CD4-positive, alpha-beta memory T cell (primary cell): ENCODE data around the gene SHOC2. TPM values are rescaled to one million over a fixed set of nuclear protein-coding genes. Genes with fewer than 3 reads are reported as not detected.

Experiments
- CTCF ChIA-PET: fragments of 350-600 bp; sonication (Branson Sonifier 250); formaldehyde crosslinking; loops from one replicate; lab custom pipeline; 2021; ENCODE audit warnings: inconsistent platforms; ENCODE audit not compliant: partially characterized antibody; lab: Charles Lee
- POLR2A ChIA-PET: fragments of 350-600 bp; sonication (Branson Sonifier 250); formaldehyde crosslinking; loops from one replicate; lab custom pipeline; 2021; ENCODE audit not compliant: partially characterized antibody; lab: Charles Lee
- DNase-seq, 5 donors: peaks; one replicate each; pipeline versions ENCODE4 v3.0.0 to v3.0.0-alpha.2; 2020 to 2022; ENCODE audit warnings: mixed read lengths in 1 of 5
- H3K27ac ChIP-seq: one replicate; pipeline ENCODE4 v1.7.0; 2013; ENCODE audit warnings: low read depth, low read length
- H3K27me3 ChIP-seq: 2 replicates; pipeline ENCODE4 v1.7.0; 2013; ENCODE audit warnings: mild to moderate bottlenecking, low read length, moderate library complexity; ENCODE audit not compliant: insufficient read depth
- H3K36me3 ChIP-seq: 2 replicates; pipeline ENCODE4 v1.7.0; 2013; ENCODE audit warnings: mild to moderate bottlenecking, low read length, moderate library complexity; ENCODE audit not compliant: insufficient read depth
- H3K4me1 ChIP-seq: 2 replicates; pipeline ENCODE4 v1.7.0; 2013; ENCODE audit warnings: mild to moderate bottlenecking, low read length, moderate library complexity; ENCODE audit not compliant: insufficient read depth
- H3K4me3 ChIP-seq, 2 donors: one replicate each; pipeline ENCODE4 v1.7.0; 2013; ENCODE audit warnings: low read length in 2 of 2, mild to moderate bottlenecking in 1 of 2
- H3K9me3 ChIP-seq, 2 donors: one replicate each; pipeline ENCODE4 v1.7.0; 2013; ENCODE audit warnings: low read length in 2 of 2, control low read depth in 1 of 2; ENCODE audit not compliant: control insufficient read depth in 1 of 2
- H3K27ac Mint-ChIP-seq, 7 donors: one replicate each; pipeline ENCODE4 v1.8.0; 2020 to 2021; ENCODE audit warnings: mixed read lengths in 7 of 7, mild to moderate bottlenecking in 6 of 7, inconsistent platforms in 3 of 7, moderate library complexity in 3 of 7
- H3K27me3 Mint-ChIP-seq, 2 donors: one replicate each; pipeline ENCODE4 v1.8.0; 2020 to 2021; ENCODE audit warnings: mixed read lengths in 2 of 2
- H3K36me3 Mint-ChIP-seq, 2 donors: one replicate each; pipeline ENCODE4 v1.8.0; 2020 to 2021; ENCODE audit warnings: mixed read lengths in 2 of 2, inconsistent platforms in 1 of 2, mild to moderate bottlenecking in 1 of 2
- H3K4me1 Mint-ChIP-seq, 4 donors: one replicate each; pipeline ENCODE4 v1.8.0; 2020 to 2021; ENCODE audit warnings: mixed read lengths in 4 of 4, mild to moderate bottlenecking in 1 of 4
- H3K4me3 Mint-ChIP-seq, 8 donors: one replicate each; pipeline ENCODE4 v1.8.0; 2020 to 2021; ENCODE audit warnings: mixed read lengths in 8 of 8, mild to moderate bottlenecking in 7 of 8, moderate library complexity in 6 of 8, inconsistent platforms in 3 of 8
- H3K9me3 Mint-ChIP-seq, 8 donors: one replicate each; pipeline ENCODE4 v1.8.0; 2020 to 2021; ENCODE audit warnings: mixed read lengths in 8 of 8, mild to moderate bottlenecking in 5 of 8, inconsistent platforms in 3 of 8, moderate library complexity in 1 of 8
- intact Hi-C: fragments of 100-400 bp; cut with micrococcal nuclease; formaldehyde crosslinking; loops from one replicate; pipeline ENCODE4 v1.15.1; 2023
- polyA plus RNA-seq, 2 donors: library from polyadenylated mRNA; unstranded; fragments of 300-500 nt; fragmentation: Illumina TruSeq; gene quantifications; one replicate each; pipeline ENCODE4 v1.2.3, GENCODE V29; 2021
- total RNA-seq, 2 experiments: library from RNA; stranded (reverse); gene quantifications; one replicate each; pipeline ENCODE4 v1.2.3, GENCODE V29; 2021

Gene SHOC2
- total and polyA plus RNA-seq, 4 experiments from 2014 or later = 49.8 to 69.4 (median 64.6) TPM

DNA sequence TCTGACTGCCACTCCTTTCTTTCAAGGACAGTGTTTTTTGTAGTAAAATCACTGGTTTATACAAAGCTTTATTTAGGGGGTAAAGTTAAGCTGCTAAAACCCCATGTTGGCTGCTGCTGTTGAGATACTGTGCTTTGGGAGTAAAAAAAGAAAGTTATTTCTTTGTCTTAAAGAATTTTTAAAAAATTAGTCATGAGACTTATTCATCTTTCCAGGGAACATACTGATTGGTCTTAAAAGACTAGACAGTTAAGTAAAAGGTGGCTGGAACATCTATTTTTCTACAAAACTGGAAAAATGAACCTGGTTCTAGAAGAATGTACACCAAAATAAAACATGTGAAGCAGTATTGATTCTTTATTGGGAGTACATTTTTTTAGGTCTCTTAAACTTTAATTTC, 21.0 kb upstream of the SHOC2 start:
- peak overlapping the region in 2 of 7 donors; percentile 12 to 61 for H3K27ac Mint-ChIP-seq

GRCh38 chr10:110900983-110901382, 18.4 kb upstream of the SHOC2 start:
- peaks cover 19 to 43% (median 32%) of the 10 kb centered on the region in 4 donors for H3K4me1 Mint-ChIP-seq
- peak overlapping the region in 1 of 7 donors; percentile 69 for H3K27ac Mint-ChIP-seq
- H3K36me3 Mint-ChIP-seq = peaks cover 16 to 72% of the 10 kb centered on the region in 2 donors
- DNase-seq = no peak
- peaks cover 13% of the 10 kb centered on the region for H3K4me1 ChIP-seq
- no peaks in the 10 kb centered on the region for H3K9me3 Mint-ChIP-seq
- no peaks in the 10 kb centered on the region for H3K9me3 ChIP-seq
- H3K4me3 ChIP-seq = no peak overlapping the region
- peaks cover 16% of the 10 kb centered on the region for H3K36me3 ChIP-seq
- POLR2A ChIA-PET = interaction anchor here (1.0 to 2.2 kb wide), 5 partner anchors 10 to 98 kb away, joined by 3 to 9 read pairs (median 5); partner anchors contain the start of genes BBIP1 and SHOC2
- intact Hi-C loops = no loop called here
- H3K27me3 ChIP-seq = no peaks in the 10 kb centered on the region
- no peak overlapping the region for H3K27ac ChIP-seq
- no peak overlapping the region for H3K4me3 Mint-ChIP-seq
- CTCF ChIA-PET = interaction anchor here (0.8 to 2.2 kb wide), 6 partner anchors 9 to 155 kb away, joined by 3 to 7 read pairs (median 4); no protein-coding TSS in a partner anchor
- no peaks in the 10 kb centered on the region for H3K27me3 Mint-ChIP-seq

More for the DNA sequence above, 21.0 kb upstream of the SHOC2 start:
- Histone ChIP-seq H3K27ac (no peak overlapping the region), H3K9me3 (no peaks in the 10 kb centered on the region), H3K4me1 (peaks cover 27% of the 10 kb centered on the region), H3K27me3 (no peaks in the 10 kb centered on the region), H3K36me3 (peaks cover 33% of the 10 kb centered on the region), H3K4me3 (no peak overlapping the region)
- intact Hi-C loops = loop anchor here (10.0 kb wide), 1 partner anchor 696 kb away; no protein-coding TSS in a partner anchor
- no peaks in the 10 kb centered on the region for H3K9me3 Mint-ChIP-seq
- DNase-seq = no peak
- CTCF ChIA-PET = interaction anchor here (1.1 to 3.1 kb wide), 5 partner anchors 11 to 152 kb away, joined by 3 to 25 read pairs (median 6); no protein-coding TSS in a partner anchor
- H3K27me3 Mint-ChIP-seq = no peaks in the 10 kb centered on the region
- POLR2A ChIA-PET = interaction anchor here (0.5 to 2.9 kb wide), 5 partner anchors 8 to 49 kb away, joined by 3 to 14 read pairs (median 3); no protein-coding TSS in a partner anchor
- no peak overlapping the region for H3K4me3 Mint-ChIP-seq
- peaks cover 19 to 83% of the 10 kb centered on the region in 2 donors for H3K36me3 Mint-ChIP-seq
- H3K4me1 Mint-ChIP-seq = peaks cover 27 to 52% (median 43%) of the 10 kb centered on the region in 4 donors

DNA sequence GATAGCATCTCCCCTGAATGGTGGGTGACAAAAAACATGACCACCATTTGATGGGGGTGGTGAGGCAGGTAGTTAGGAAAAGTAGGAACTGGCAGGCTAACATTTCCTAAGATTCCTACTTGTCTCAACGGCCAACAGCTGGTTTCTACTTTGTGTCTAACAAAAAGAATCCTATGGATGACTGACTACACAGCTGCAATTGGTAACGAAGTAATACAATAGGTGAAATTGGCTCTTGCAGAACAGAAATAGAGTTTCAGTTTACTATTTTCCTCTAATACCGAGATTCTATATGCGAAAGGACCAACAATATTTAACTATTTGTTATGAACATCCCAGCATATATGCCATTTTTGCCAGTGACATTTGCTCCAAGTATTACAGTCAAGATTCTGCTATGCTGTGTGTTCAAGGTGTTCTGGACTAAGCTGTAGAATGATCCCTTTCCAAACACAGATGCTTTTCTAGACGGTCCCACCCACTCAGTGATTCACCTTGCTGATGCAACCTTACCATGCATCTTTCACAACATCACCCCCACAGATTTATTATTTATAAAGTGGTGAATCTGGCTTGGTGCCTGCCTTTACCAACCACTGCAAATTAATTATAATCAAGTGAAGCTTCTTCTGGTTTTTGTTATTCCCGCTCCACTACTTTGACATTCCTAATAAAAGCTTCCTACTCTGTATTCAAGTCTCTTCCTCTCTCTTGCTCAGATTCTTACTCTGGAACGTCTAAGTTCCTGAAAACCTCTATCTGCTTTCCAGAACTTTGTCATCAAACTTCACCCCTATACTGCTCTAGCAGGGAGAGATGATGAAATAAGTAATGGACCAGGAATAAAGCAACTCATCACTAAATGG, 17.2 kb upstream of the SHOC2 start:
- H3K27ac Mint-ChIP-seq = peak overlapping the region in 6 of 7 donors; percentile 55 to 88 (median 68)
- no peaks in the 10 kb centered on the region for H3K27me3 Mint-ChIP-seq
- no peak overlapping the region for H3K4me3 Mint-ChIP-seq
- DNase-seq = no peak
- intact Hi-C loops = no loop called here
- H3K27ac ChIP-seq = no peak overlapping the region
- H3K27me3 ChIP-seq = no peaks in the 10 kb centered on the region
- H3K36me3 ChIP-seq = peaks cover 6% of the 10 kb centered on the region
- no peak overlapping the region for H3K4me3 ChIP-seq
- POLR2A ChIA-PET = interaction anchor here (0.6 to 2.2 kb wide), 10 partner anchors 8 to 158 kb away, joined by 3 to 9 read pairs (median 4); partner anchors contain the start of genes BBIP1 and SHOC2
- peaks cover 10 to 61% of the 10 kb centered on the region in 2 donors for H3K36me3 Mint-ChIP-seq
- peaks cover 11 to 33% (median 24%) of the 10 kb centered on the region in 4 donors for H3K4me1 Mint-ChIP-seq
- H3K9me3 Mint-ChIP-seq = no peaks in the 10 kb centered on the region
- H3K4me1 ChIP-seq = peaks cover under 1% of the 10 kb centered on the region
- no peaks in the 10 kb centered on the region for H3K9me3 ChIP-seq
- CTCF ChIA-PET = interaction anchor here (0.5 to 2.2 kb wide), 7 partner anchors 8 to 156 kb away, joined by 3 to 7 read pairs (median 3); partner anchors contain the start of genes BBIP1 and SHOC2

- Histone ChIP-seq H3K27me3 (no peaks in the 10 kb centered on the region), H3K27ac (no peak overlapping the region), H3K36me3 (peaks cover under 1% of the 10 kb centered on the region), H3K4me1 (no peaks in the 10 kb centered on the region), H3K4me3 (no peak overlapping the region), H3K9me3 (no peaks in the 10 kb centered on the region)
- Mint-ChIP-seq H3K4me1 (peaks cover 13 to 35% (median 25%) of the 10 kb centered on the region in 4 donors), H3K27me3 (no peaks in the 10 kb centered on the region), H3K4me3 (no peak overlapping the region), H3K27ac (peak overlapping the region; percentile 13 to 84 (median 51)), H3K36me3 (peaks cover 10 to 54% of the 10 kb centered on the region in 2 donors), H3K9me3 (no peaks in the 10 kb centered on the region)
- DNase-seq = no peak
- CTCF ChIA-PET = interaction anchor here (0.8 to 1.9 kb wide), 2 partner anchors 16 to 24 kb away, joined by 3 to 5 read pairs; partner anchors contain the start of genes BBIP1 and SHOC2
- POLR2A ChIA-PET = interaction anchor here (1.2 to 1.8 kb wide), 5 partner anchors 15 to 154 kb away, joined by 3 to 6 read pairs (median 4); partner anchors contain the start of genes BBIP1 and SHOC2
- intact Hi-C loops = no loop called here
Measured at GRCh38 chr10:110903280-110904278, 15.8 kb upstream of the SHOC2 start.

- H3K4me3 Mint-ChIP-seq = no peak overlapping the region
- no peaks in the 10 kb centered on the region for H3K27me3 Mint-ChIP-seq
- H3K9me3 Mint-ChIP-seq = no peaks in the 10 kb centered on the region
- POLR2A ChIA-PET = interaction anchor here (0.6 to 2.6 kb wide), 9 partner anchors 9 to 161 kb away, joined by 3 to 22 read pairs (median 5); partner anchors contain the start of genes BBIP1 and SHOC2
- H3K27me3 ChIP-seq = no peaks in the 10 kb centered on the region
- no peak overlapping the region for H3K27ac ChIP-seq
- H3K9me3 ChIP-seq = no peaks in the 10 kb centered on the region
- H3K4me3 ChIP-seq = no peak overlapping the region
- DNase-seq = no peak
- H3K27ac Mint-ChIP-seq = peak overlapping the region in 4 of 7 donors; percentile 4 to 68 (median 48)
- intact Hi-C loops = no loop called here
- H3K36me3 Mint-ChIP-seq = peaks cover 3 to 18% of the 10 kb centered on the region in 2 donors
- H3K4me1 Mint-ChIP-seq = peaks cover 18 to 28% (median 21%) of the 10 kb centered on the region in 4 donors
- CTCF ChIA-PET = interaction anchor here (0.5 to 2.2 kb wide), 4 partner anchors 8 to 107 kb away, joined by 3 to 4 read pairs (median 3); no protein-coding TSS in a partner anchor
- H3K4me1 ChIP-seq = no peaks in the 10 kb centered on the region
- no peaks in the 10 kb centered on the region for H3K36me3 ChIP-seq
Measured at GRCh38 chr10:110910138-110910537, 9.3 kb upstream of the SHOC2 start.

DNA sequence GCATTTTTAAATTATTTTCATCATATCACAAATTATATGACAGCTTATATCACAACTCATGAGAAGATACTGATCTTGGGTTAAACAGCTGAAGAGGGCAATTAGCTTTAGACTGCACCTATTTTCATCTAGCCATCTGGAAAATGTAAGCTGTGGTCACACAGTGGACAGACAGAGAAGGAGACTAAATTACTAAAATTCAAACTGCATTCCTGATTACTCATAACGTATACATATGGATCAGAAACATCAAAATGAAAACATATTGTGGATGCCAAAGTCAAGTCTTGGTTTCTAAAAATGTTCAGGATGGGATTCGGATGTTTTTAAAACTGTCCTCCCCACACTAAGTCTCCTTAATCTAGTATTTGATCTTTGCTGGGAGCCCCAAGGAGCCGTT, 7.0 kb upstream of the SHOC2 start:
- H3K4me3 ChIP-seq = no peak overlapping the region
- ChIA-PET CTCF (interaction anchor here (0.9 to 1.7 kb wide), 5 partner anchors 11 to 166 kb away, joined by 3 to 6 read pairs (median 3); no protein-coding TSS in a partner anchor), POLR2A (interaction anchor here (1.3 kb wide), 1 partner anchor 109 kb away, joined by 4 read pairs; no protein-coding TSS in a partner anchor)
- H3K27me3 ChIP-seq = no peaks in the 10 kb centered on the region
- Mint-ChIP-seq H3K36me3 (peaks cover 3 to 30% of the 10 kb centered on the region in 2 donors), H3K4me3 (no peak overlapping the region), H3K4me1 (peaks cover 19 to 42% (median 31%) of the 10 kb centered on the region in 4 donors), H3K27me3 (no peaks in the 10 kb centered on the region), H3K27ac (peak overlapping the region in 5 of 7 donors; percentile 2 to 57 (median 44)), H3K9me3 (no peaks in the 10 kb centered on the region)
- no peaks in the 10 kb centered on the region for H3K36me3 ChIP-seq
- peaks cover 5% of the 10 kb centered on the region for H3K4me1 ChIP-seq
- intact Hi-C loops = no loop called here
- no peak overlapping the region for H3K27ac ChIP-seq
- no peak for DNase-seq
- H3K9me3 ChIP-seq = no peaks in the 10 kb centered on the region
